Fibroblast of skin of left quadriceps (primary cell): Measurements from ENCODE around the gene KRTAP9-8.
"Not testable (repeated sequence)": the region's sequence is repeated elsewhere in the genome, so short reads cannot be mapped to it uniquely, and the experiment has no call there.

Source experiments
- DNase-seq, 2 experiments: peaks; one replicate each; pipeline ENCODE4 v3.0.0-alpha.2; 2013; ENCODE audit warnings: low read depth in 2 of 2

The KRTAP9-8 gene

GRCh38 chr17:41237949-41238437, at the start of gene KRTAP9-8:
KRTAP9-8 (plus strand) TSS chr17:41237999; CDS start chr17:41238052, 53 bp downstream.
- DNase-seq, result not testable (repeated sequence)

GRCh38 chr17:41189837-41190318, 47.9 kb upstream of the KRTAP9-8 start, which contains the start of gene KRTAP9-1:
KRTAP9-1 (plus strand) TSS chr17:41189887; CDS start chr17:41189887, 0 bp downstream.
- DNase-seq, result not testable (repeated sequence)

- no peak for DNase-seq
These were observed 47.5 kb upstream of the KRTAP9-8 start for GRCh38 chr17:41190328-41190727.

GRCh38 chr17:41196068-41196467, 41.7 kb upstream of the KRTAP9-8 start:
- DNase-seq, result no peak

- no peak for DNase-seq
These were observed 38.2 kb upstream of the KRTAP9-8 start for GRCh38 chr17:41199421-41200078.

GRCh38 chr17:41211845-41212466, 25.8 kb upstream of the KRTAP9-8 start:
- peak in 1 of 2 experiments; percentile 1 for DNase-seq

- no peak for DNase-seq
These were observed 25.2 kb upstream of the KRTAP9-8 start for GRCh38 chr17:41212524-41213169.

GRCh38 chr17:41215681-41216080, 22.1 kb upstream of the KRTAP9-8 start:
- DNase-seq, result no peak

- peak in 1 of 2 experiments; percentile 3 for DNase-seq
These were observed 14.0 kb upstream of the KRTAP9-8 start for GRCh38 chr17:41223821-41224220.

- no peak for DNase-seq
These were observed 11.7 kb upstream of the KRTAP9-8 start for GRCh38 chr17:41226051-41226450.

- not testable (repeated sequence) for DNase-seq
These were observed 11.2 kb upstream of the KRTAP9-8 start, which contains the start of gene KRTAP9-2 for GRCh38 chr17:41226598-41227095. KRTAP9-2 (plus strand) TSS chr17:41226648; CDS start chr17:41226655, 7 bp downstream.

- DNase-seq, result no peak
These were observed 7.7 kb upstream of the KRTAP9-8 start for GRCh38 chr17:41230094-41230493.

GRCh38 chr17:41231731-41232130, 6.1 kb upstream of the KRTAP9-8 start:
- DNase-seq, result no peak

GRCh38 chr17:41232399-41233105, 5.2 kb upstream of the KRTAP9-8 start, which contains the start of gene KRTAP9-3:
KRTAP9-3 (plus strand) TSS chr17:41232449; CDS start chr17:41232502, 53 bp downstream.
- DNase-seq, result not testable (repeated sequence)

GRCh38 chr17:41237116-41237515, 683 bp upstream of the KRTAP9-8 start:
- not testable (repeated sequence) for DNase-seq

GRCh38 chr17:41246995-41247787, 9.4 kb downstream of the KRTAP9-8 start:
- not testable (repeated sequence) for DNase-seq

GRCh38 chr17:41249637-41250240, 11.9 kb downstream of the KRTAP9-8 start, which contains the start of gene KRTAP9-4:
KRTAP9-4 (plus strand) TSS chr17:41249687; CDS start chr17:41249721, 34 bp downstream.
- not testable (repeated sequence) for DNase-seq

- no peak for DNase-seq
These were observed 13.5 kb downstream of the KRTAP9-8 start for GRCh38 chr17:41251261-41251660.

GRCh38 chr17:41254861-41255260, 17.1 kb downstream of the KRTAP9-8 start:
- DNase-seq, result no peak
